Osteocyte (in vitro differentiated cells): Measurements from ENCODE around the gene FGF2. TPM values are rescaled to one million over a fixed set of nuclear protein-coding genes. Genes with fewer than 3 reads are reported as not detected.

ENCODE experiments used
- DNase-seq: peaks from one replicate; pipeline ENCODE4 v3.0.0; 2021; ENCODE audit warnings: mixed read lengths; ENCODE audit not compliant: unreplicated experiment; ENCODE audit errors: extremely low spot score
- H3K27ac Mint-ChIP-seq: one replicate; pipeline ENCODE4 v1.8.0; 2021; ENCODE audit warnings: mild to moderate bottlenecking, mixed read lengths; ENCODE audit not compliant: unreplicated experiment
- H3K27me3 Mint-ChIP-seq: one replicate; pipeline ENCODE4 v1.8.0; 2021; ENCODE audit warnings: mixed read lengths; ENCODE audit not compliant: unreplicated experiment
- H3K36me3 Mint-ChIP-seq: one replicate; pipeline ENCODE4 v1.8.0; 2021; ENCODE audit warnings: mixed read lengths; ENCODE audit not compliant: unreplicated experiment
- H3K4me1 Mint-ChIP-seq: one replicate; pipeline ENCODE4 v1.8.0; 2021; ENCODE audit warnings: mixed read lengths; ENCODE audit not compliant: unreplicated experiment
- H3K4me3 Mint-ChIP-seq: one replicate; pipeline ENCODE4 v1.8.0; 2021; ENCODE audit warnings: mild to moderate bottlenecking, moderate library complexity, mixed read lengths; ENCODE audit not compliant: unreplicated experiment
- H3K9me3 Mint-ChIP-seq: one replicate; pipeline ENCODE4 v1.8.0; 2021; ENCODE audit warnings: mixed read lengths; ENCODE audit not compliant: unreplicated experiment
- CTCF ChIP-seq: fragments of 200-600 bp; sonication (generic); IDR thresholded peaks from 2 replicates; pipeline ENCODE4 v1.5.0; 2021; ENCODE audit warnings: antibody characterized with exemption, mild to moderate bottlenecking, moderate library complexity
- long read RNA-seq: library from polyadenylated mRNA; unstranded; transcript quantifications from one replicate; pipeline ENCODE4 v2.0.0, GENCODE V29; 2021
- total RNA-seq: library from RNA; stranded (reverse); gene quantifications from 2 replicates; pipeline ENCODE4 v1.2.1, GENCODE V29; 2021

FGF2 gene
- 29.2 and 33.4 TPM in 2 replicates for total RNA-seq
- long read RNA-seq, partial matches to known transcripts: 0 of 14 reads
- long read RNA-seq, other reads (novel, unspliced or antisense): 14 of 14 reads

GRCh38 chr4:122826553-122827257 lies at the start of gene FGF2:
FGF2 (plus strand) TSS chr4:122826831; CDS start chr4:122827175, 344 bp downstream.
- H3K27ac Mint-ChIP-seq: peak within 1 kb of the TSS; percentile 91
- no peaks in the 10 kb centered on the region for H3K27me3 Mint-ChIP-seq
- peaks cover 36% of the 10 kb centered on the region for H3K4me1 Mint-ChIP-seq
- H3K4me3 Mint-ChIP-seq: peak within 1 kb of the TSS; percentile 82
- TF ChIP-seq CTCF: no peak
- peak; percentile 90 for DNase-seq
- peaks cover 3% of the 10 kb centered on the region for H3K9me3 Mint-ChIP-seq
- peaks cover 8% of the 10 kb centered on the region for H3K36me3 Mint-ChIP-seq

GRCh38 chr4:122776916-122777315 lies 49.7 kb upstream of the FGF2 start:
- H3K9me3 Mint-ChIP-seq: no peaks in the 10 kb centered on the region
- peaks cover 43% of the 10 kb centered on the region for H3K4me1 Mint-ChIP-seq
- DNase-seq: no peak
- TF ChIP-seq CTCF: no peak
- no peaks in the 10 kb centered on the region for H3K36me3 Mint-ChIP-seq
- H3K4me3 Mint-ChIP-seq: no peak overlapping the region
- H3K27me3 Mint-ChIP-seq: no peaks in the 10 kb centered on the region
- H3K27ac Mint-ChIP-seq: peak overlapping the region; percentile 59

GRCh38 chr4:122777846-122778673 lies 48.6 kb upstream of the FGF2 start:
- H3K27ac Mint-ChIP-seq: peak overlapping the region; percentile 70
- no peak for TF ChIP-seq CTCF
- no peak for DNase-seq
- no peak overlapping the region for H3K4me3 Mint-ChIP-seq
- no peaks in the 10 kb centered on the region for H3K9me3 Mint-ChIP-seq
- H3K27me3 Mint-ChIP-seq: no peaks in the 10 kb centered on the region
- no peaks in the 10 kb centered on the region for H3K36me3 Mint-ChIP-seq
- H3K4me1 Mint-ChIP-seq: peaks cover 51% of the 10 kb centered on the region

- H3K9me3 Mint-ChIP-seq: no peaks in the 10 kb centered on the region
- TF ChIP-seq CTCF: no peak
- H3K27ac Mint-ChIP-seq: peak overlapping the region; percentile 90
- DNase-seq: no peak
- no peak overlapping the region for H3K4me3 Mint-ChIP-seq
- no peaks in the 10 kb centered on the region for H3K27me3 Mint-ChIP-seq
- H3K4me1 Mint-ChIP-seq: peaks cover 68% of the 10 kb centered on the region
- H3K36me3 Mint-ChIP-seq: no peaks in the 10 kb centered on the region
Measured at GRCh38 chr4:122781486-122781885, 45.1 kb upstream of the FGF2 start.
